ENCODE results near the gene CHST7. TPM values are rescaled to one million over a fixed set of nuclear protein-coding genes. Genes with fewer than 3 reads are reported as not detected.

CHST7 gene
- total RNA-seq, 1 experiment from 2014 or later = 8.8 TPM

DNA sequence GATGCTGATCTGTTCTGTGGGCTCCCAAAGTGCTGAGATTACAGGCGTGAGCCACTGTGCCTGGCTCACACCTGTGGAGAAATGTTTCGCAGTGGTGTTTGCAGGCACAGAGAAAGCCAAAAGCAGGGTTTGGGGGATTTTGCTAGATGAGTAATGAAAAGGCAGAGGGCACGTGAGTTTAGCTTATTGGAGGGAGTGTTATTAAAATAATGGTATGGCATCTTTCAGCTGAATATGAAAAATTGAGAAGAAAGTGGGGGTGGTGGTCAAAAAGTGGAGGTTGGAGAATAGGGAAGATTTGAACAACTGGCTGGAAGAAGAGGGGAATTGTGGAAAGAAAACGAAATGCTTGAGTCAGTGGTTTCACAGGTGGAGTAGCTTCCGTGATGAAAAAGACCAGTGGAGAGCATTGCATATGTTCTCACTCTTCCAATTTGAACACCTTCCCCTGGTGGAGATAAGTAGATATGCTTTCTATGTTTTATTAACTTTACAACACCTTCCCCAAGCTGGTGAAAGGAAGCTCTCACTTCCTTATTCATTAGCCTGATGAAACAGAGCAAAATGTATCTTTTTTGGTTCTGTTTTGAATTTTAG lies 1.1 kb upstream of the CHST7 start:
- DNase-seq (ENCODE audit: low read depth) = no peak

GRCh38 chrX:46573892-46574773 lies 568 bp downstream of the CHST7 start:
- DNase-seq (ENCODE audit: low read depth) = no peak

- DNase-seq (ENCODE audit: low read depth) = no peak
Measured at GRCh38 chrX:46574774-46575381, 1.3 kb downstream of the CHST7 start.

GRCh38 chrX:46575586-46575985 lies 2.0 kb downstream of the CHST7 start:
- DNase-seq (ENCODE audit: low read depth) = no peak

- no peak for DNase-seq (ENCODE audit: low read depth)
Measured at GRCh38 chrX:46575991-46576392, 2.4 kb downstream of the CHST7 start.

- DNase-seq (ENCODE audit: low read depth) = no peak
Measured at GRCh38 chrX:46576458-46576857, 2.9 kb downstream of the CHST7 start.

DNA sequence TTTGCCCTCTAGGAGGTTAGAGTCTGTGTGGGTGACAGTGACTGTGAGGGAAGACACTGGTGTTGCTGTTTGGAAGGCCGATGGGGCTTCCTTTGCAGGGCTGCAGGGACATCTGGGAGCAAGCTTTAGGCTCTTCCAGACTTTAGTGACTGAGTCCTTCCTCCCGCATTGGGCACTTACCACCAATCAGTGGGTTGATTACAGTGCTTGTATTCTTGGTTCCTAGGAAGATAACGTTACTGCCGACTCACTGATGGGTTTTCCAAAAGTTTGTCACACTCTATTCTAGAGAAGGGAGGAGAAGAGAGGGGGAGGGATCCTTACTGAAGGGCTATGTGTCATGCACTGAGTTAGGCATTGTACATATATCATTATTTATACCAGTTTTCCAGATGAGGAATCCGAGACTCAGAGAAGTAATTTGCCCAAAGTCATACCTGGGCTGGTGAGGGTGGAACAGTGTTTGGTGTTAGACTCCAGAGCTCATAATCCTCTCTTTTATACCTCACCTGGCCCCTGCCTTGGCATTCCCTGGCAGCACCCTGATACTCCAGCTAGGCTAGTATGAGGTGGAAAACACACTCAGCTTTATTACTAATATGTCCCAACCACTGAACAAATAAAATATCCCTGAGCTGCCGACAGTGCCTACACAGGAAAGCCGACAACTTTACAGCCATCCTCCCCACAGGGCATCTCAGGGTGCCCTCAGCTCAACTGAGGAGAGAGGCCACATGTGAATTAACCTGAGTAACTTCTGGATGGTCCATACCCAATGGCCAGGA lies 3.8 kb downstream of the CHST7 start:
- peak; percentile 55 for DNase-seq (ENCODE audit: low read depth)

DNA sequence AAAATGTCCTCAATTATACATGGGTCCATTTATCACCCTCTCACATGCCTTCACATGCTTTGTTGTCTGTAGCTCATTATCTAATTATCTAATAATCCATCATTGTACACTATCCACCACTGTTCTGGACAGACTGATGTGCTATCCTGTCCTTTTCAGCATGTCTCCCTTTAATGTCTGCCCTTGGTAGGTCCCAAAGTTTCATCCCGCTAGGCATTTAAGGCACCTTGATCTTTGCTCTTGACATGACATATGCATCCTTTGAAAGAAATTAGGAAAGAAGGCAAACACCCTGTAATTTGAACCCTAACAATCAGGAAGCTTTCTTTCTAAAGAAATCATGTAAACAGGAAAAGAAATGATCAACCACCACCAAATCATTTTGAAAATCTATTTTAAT lies 5.7 kb downstream of the CHST7 start:
- no peak for DNase-seq (ENCODE audit: low read depth)

- DNase-seq (ENCODE audit: low read depth) = no peak
Measured at GRCh38 chrX:46580613-46581012, 7.0 kb downstream of the CHST7 start.

DNA sequence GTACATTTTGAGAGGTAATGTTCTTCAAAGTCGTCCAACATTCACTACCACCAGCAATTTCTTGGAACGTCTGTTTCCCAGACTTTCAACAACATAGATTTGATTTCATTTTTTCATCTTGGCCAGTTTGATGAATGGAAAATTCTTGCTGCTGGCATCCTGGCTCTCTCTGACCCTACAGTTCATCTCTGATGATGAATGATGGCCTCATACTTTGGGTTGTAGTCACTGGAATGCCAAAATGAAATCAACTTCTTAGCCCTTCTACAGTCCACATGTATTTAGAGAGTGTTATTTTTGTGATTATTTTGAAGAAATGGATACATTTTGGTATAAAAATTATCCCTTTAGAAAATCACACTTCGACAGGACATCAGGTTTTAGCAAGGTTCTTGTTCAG lies 8.8 kb downstream of the CHST7 start:
- peak; percentile 68 for DNase-seq (ENCODE audit: low read depth)

DNA sequence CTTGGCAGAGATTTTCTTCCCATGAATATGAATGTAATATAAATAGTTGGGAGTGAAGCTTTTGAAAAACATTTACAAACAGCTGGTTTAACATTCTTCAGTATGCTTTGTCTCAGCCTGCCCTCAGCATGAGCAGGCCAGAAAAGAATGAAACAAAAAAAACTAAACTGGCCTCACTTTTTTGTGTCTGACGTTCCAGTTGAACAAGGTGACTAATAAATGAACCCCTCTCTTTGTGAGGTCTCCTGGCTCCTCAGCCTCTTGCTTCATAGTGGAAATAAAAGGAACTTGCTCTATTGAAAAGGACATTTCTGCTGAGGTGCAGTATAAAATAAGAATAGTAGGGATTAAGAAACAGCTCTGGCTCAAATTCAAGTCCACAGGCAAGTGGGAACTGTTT lies 9.4 kb downstream of the CHST7 start:
- DNase-seq (ENCODE audit: low read depth) = peak; percentile 88

DNA sequence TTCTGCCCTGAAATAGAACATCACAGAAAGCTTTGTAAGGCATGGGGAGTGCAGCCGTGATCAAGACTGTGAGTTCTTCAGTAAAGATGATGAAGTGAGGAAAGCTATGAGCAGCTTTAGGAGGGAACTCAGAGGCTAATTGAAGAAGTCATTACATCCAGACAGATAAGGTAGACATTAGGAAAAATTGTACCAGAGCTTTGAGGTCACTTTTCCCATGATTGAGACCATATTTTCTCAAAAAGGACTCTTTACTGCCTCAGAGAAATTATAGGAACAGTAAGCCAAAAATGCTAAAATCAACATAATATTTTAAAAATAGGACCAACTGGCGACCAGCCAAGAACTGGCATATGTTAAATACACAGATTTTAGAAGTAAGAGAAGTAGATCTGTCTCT lies 11.2 kb downstream of the CHST7 start:
- no peak for DNase-seq (ENCODE audit: low read depth)

GRCh38 chrX:46587158-46587557 lies 13.6 kb downstream of the CHST7 start:
- DNase-seq (ENCODE audit: low read depth) = peak; percentile 66

GRCh38 chrX:46587753-46588171 lies 14.2 kb downstream of the CHST7 start:
- DNase-seq (ENCODE audit: low read depth) = no peak

DNA sequence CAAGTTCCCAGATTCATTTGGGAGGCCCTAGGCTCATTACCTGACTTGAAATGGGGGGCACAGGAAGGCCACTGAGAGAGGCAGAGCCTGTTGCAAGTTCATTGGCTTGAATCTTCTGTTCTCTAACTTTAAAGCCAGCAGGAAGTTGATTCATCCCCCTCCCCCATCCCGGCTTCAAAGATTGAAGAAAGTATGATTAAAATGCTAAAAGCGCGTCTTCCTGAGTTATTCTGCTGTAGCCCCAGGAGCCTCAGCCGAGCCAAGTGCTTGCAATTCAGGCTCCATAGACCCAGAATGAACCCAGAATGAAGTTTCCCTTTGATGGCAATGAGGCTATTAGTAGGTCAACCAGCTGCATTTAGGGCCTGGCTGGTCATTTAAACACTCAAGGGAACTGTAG lies 14.7 kb downstream of the CHST7 start:
- peak; percentile 56 for DNase-seq (ENCODE audit: low read depth)

DNA sequence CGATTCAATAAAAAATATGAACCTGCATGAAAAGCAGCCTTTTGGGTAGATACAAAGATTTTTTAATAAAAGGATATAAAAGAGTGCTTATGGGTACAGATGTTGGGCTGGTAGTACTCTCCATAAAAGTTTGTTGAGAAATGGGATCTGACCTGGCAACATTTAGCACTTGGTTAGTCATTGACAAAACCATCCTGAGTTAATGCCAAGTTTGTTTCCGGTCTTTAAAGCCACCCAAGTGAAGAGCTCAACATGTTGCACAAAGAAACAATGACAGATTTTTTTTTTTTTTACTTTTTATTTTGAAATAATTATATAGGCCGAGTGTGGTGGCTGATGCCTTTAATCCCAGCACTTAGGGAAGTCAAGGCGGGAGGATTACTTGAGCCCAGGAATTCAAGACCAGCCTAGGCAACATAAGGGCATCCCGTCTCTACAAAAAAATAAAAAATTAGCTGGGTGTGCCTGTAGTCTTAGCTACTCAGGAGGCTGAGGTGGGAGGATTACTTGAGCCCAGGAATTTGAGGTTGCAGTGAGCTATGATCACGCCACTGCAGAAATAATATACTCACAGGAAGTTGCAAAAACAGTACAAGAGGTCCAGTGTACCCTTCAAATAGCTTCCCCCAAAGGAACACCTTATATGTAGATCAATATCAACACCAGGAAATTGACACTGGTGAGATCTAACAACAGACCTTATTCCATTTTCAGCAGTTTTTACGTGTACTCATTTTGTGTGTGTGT lies 16.6 kb downstream of the CHST7 start:
- DNase-seq (ENCODE audit: low read depth) = peak; percentile 72

GRCh38 chrX:46595084-46595483 lies 21.5 kb downstream of the CHST7 start:
- no peak for DNase-seq (ENCODE audit: low read depth)

GRCh38 chrX:46597208-46597607 lies 23.6 kb downstream of the CHST7 start:
- DNase-seq (ENCODE audit: low read depth) = no peak

DNA sequence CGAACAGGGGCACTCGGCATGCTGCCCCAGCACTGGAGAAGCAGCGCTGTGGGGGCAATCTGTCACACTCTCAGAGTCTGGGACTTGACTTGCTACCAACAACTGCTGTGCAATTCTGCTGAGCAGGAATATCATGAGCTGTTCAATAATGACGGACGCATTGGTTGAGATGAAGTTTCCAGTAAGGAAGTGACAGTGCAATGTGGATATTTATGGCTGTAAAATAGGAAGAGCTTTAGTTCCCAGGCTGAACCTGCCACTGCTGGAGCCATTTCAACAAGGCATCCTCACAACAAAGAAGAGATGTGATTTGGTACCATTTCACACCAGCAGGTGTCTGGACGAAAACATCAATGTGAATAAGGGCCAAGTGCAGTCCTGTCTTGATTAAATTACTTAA lies 24.2 kb downstream of the CHST7 start:
- DNase-seq (ENCODE audit: low read depth) = no peak

DNA sequence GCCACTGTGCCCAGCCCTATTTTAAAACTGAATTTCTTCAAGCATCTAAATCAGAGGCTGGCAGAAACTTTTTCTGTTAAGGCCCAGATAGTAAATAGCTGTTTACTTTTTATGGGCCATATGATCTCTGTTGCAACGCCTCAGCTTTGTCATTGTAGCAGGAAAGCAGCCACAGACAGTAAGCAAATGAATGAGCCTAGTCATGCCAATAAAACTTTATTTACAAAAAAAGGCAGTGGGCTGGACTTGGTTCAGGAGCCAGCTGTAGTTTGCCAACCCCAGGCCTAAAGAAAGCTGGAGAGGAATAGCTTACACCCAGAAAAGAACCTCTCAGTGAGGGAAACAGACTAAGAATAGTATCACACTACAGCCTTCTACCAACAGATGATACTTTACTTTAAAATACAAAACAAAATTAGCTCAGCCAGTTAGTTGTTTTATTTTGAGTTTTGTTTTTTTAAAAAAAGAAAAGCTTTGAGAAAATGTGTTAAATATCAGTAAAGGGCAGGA lies 25.5 kb downstream of the CHST7 start:
- DNase-seq (ENCODE audit: low read depth) = no peak

GRCh38 chrX:46601283-46601682 lies 27.7 kb downstream of the CHST7 start:
- DNase-seq (ENCODE audit: low read depth) = peak; percentile 38

Data from LHCN-M2 (cell line).